ENCODE data around the gene EDEM3. TPM values are rescaled to one million over a fixed set of nuclear protein-coding genes. Genes with fewer than 3 reads are reported as not detected.
"Not testable (repeated sequence)": the region's sequence is repeated elsewhere in the genome, so short reads cannot be mapped to it uniquely, and the experiment has no call there.

EDEM3 gene
- total and polyA plus RNA-seq, 2 donors (not counting 1 experiment from before 2014, with no cell fraction given): 40.2 to 47.9 TPM

DNA sequence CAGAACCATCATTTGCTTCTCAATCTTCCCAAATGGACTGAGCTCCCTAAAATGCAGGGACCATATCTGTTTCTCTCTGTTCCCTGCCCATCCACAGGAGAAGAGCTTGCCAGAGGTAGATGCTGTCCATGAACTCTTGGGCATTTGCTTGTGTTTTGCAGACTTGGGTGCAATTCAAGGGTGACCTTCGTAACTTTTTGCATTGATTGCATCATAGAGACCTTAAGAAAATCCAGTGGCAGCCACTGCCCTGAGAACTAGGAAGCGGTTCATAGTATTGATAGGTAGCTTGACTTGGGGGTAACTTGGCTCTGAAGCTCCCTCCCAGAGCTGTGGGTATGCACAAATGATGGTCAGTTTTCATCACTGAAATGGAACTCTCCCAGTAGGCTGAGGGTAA is 34.3 kb upstream of the EDEM3 start:
- DNase-seq (ENCODE audit: low read depth in 2 of 2): no peak

DNA sequence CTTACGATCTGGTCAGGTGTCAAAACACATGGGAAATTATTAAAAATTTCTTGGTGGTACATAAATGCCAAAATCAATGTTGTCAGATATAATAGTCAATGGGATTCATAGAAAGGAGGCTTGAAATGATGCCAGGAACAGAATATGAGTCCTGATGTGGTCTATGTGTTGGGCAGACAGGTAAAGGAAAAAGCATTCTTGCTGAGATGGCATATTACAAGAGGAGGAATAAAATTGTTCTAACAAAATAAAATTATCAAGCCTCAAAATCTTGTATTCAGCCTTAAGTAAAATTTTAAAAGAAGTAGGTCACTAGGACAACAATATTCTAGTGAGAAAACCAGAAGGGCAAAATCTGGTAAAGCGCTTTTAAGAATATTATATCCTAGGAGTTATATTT is 30.9 kb upstream of the EDEM3 start:
- no peak for DNase-seq (ENCODE audit: low read depth in 2 of 2)
- Histone ChIP-seq H3K79me2 (ENCODE audit: control insufficient read depth, insufficient read depth, low read length) (no peaks in the 10 kb centered on the region), H4K20me1 (ENCODE audit: control insufficient read depth, extremely low read depth, insufficient read depth, low read length) (no peaks in the 10 kb centered on the region), H3K27ac (ENCODE audit: insufficient read depth, low read length) (no peak overlapping the region), H3K9ac (ENCODE audit: insufficient read depth, low read length) (no peak overlapping the region), H3K4me2 (ENCODE audit: extremely low read depth, insufficient read depth, low read length) (no peak overlapping the region), H3K4me1 (ENCODE audit: control insufficient read depth, extremely low read depth, insufficient read depth, low read length) (peaks cover 3% of the 10 kb centered on the region), H2AFZ (ENCODE audit: low read length) (no peak overlapping the region), H3K36me3 (ENCODE audit: control insufficient read depth, insufficient read depth, low read length) (no peaks in the 10 kb centered on the region), H3K27me3 (ENCODE audit: control insufficient read depth, insufficient read depth, low read length) (no peaks in the 10 kb centered on the region), H3K9me3 (ENCODE audit: control insufficient read depth, insufficient read depth, low read depth, low read length) (no peaks in the 10 kb centered on the region), H3K4me3 (replicated peaks in 1 of 4; ENCODE audit: control extremely low read depth in 1 of 4, insufficient read depth in 1 of 4, low read depth in 3 of 4, low read length in 4 of 4) (no peak overlapping the region)
- TF ChIP-seq, protein P1, sequence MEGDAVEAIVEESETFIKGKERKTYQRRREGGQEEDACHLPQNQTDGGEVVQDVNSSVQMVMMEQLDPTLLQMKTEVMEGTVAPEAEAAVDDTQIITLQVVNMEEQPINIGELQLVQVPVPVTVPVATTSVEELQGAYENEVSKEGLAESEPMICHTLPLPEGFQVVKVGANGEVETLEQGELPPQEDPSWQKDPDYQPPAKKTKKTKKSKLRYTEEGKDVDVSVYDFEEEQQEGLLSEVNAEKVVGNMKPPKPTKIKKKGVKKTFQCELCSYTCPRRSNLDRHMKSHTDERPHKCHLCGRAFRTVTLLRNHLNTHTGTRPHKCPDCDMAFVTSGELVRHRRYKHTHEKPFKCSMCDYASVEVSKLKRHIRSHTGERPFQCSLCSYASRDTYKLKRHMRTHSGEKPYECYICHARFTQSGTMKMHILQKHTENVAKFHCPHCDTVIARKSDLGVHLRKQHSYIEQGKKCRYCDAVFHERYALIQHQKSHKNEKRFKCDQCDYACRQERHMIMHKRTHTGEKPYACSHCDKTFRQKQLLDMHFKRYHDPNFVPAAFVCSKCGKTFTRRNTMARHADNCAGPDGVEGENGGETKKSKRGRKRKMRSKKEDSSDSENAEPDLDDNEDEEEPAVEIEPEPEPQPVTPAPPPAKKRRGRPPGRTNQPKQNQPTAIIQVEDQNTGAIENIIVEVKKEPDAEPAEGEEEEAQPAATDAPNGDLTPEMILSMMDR (conservative IDR thresholded peaks at IDR 0.05 in 1 of 2, IDR thresholded peaks at IDR 0.05 in 1 of 2; ENCODE audit: low read depth in 1 of 2, low read length in 2 of 2): no peak
- TF ChIP-seq EZH2 (IDR thresholded peaks at IDR 0.05; ENCODE audit: low read length, missing control alignments): no peak

More for the DNA sequence above, 34.3 kb upstream of the EDEM3 start:
- Histone ChIP-seq H3K79me2 (ENCODE audit: control insufficient read depth, insufficient read depth, low read length) (no peaks in the 10 kb centered on the region), H4K20me1 (ENCODE audit: control insufficient read depth, extremely low read depth, insufficient read depth, low read length) (no peaks in the 10 kb centered on the region), H3K4me1 (ENCODE audit: control insufficient read depth, extremely low read depth, insufficient read depth, low read length) (peaks cover 14% of the 10 kb centered on the region), H3K36me3 (ENCODE audit: control insufficient read depth, insufficient read depth, low read length) (no peaks in the 10 kb centered on the region), H3K9me3 (ENCODE audit: control insufficient read depth, insufficient read depth, low read depth, low read length) (no peaks in the 10 kb centered on the region), H3K27me3 (ENCODE audit: control insufficient read depth, insufficient read depth, low read length) (no peaks in the 10 kb centered on the region), H3K4me3 (replicated peaks in 1 of 4; ENCODE audit: control extremely low read depth in 1 of 4, insufficient read depth in 1 of 4, low read depth in 3 of 4, low read length in 4 of 4) (no peak overlapping the region), H2AFZ (ENCODE audit: low read length) (no peak overlapping the region), H3K27ac (ENCODE audit: insufficient read depth, low read length) (no peak overlapping the region), H3K9ac (ENCODE audit: insufficient read depth, low read length) (no peak overlapping the region), H3K4me2 (ENCODE audit: extremely low read depth, insufficient read depth, low read length) (no peak overlapping the region)
- TF ChIP-seq, protein P1 (conservative IDR thresholded peaks at IDR 0.05 in 1 of 2, IDR thresholded peaks at IDR 0.05 in 1 of 2; ENCODE audit: low read depth in 1 of 2, low read length in 2 of 2): no peak
- no peak for TF ChIP-seq EZH2 (IDR thresholded peaks at IDR 0.05; ENCODE audit: low read length, missing control alignments)

DNA sequence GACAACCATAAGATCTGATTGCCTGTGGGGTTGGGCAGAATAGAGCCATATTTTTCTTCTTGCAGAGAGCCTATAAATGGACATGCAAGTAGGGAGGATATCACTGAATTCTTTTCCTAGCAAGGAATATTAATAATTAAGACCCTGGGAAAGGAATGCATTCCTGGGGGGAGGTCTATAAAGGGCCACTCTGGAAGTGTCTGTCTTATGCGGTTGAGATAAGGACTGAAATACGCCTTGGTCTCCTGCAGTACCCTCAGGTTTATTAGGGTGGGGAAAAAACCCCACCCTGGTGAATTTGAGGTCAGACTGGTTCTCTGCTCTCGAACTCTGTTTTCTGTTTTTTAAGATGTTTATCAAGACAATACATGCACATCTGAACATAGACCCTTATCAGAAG is 29.1 kb upstream of the EDEM3 start:
- not testable (repeated sequence) for H3K4me1 ChIP-seq (ENCODE audit: control insufficient read depth, extremely low read depth, insufficient read depth, low read length); DNase-seq (ENCODE audit: low read depth in 2 of 2); H3K36me3 ChIP-seq (ENCODE audit: control insufficient read depth, insufficient read depth, low read length); H3K4me2 ChIP-seq (ENCODE audit: extremely low read depth, insufficient read depth, low read length); H2AFZ ChIP-seq (ENCODE audit: low read length); H3K79me2 ChIP-seq (ENCODE audit: control insufficient read depth, insufficient read depth, low read length); H3K27ac ChIP-seq (ENCODE audit: insufficient read depth, low read length); H3K9me3 ChIP-seq (ENCODE audit: control insufficient read depth, insufficient read depth, low read depth, low read length); H3K9ac ChIP-seq (ENCODE audit: insufficient read depth, low read length); H3K4me3 ChIP-seq (replicated peaks in 1 of 4; ENCODE audit: control extremely low read depth in 1 of 4, insufficient read depth in 1 of 4, low read depth in 3 of 4, low read length in 4 of 4); H4K20me1 ChIP-seq (ENCODE audit: control insufficient read depth, extremely low read depth, insufficient read depth, low read length); H3K27me3 ChIP-seq (ENCODE audit: control insufficient read depth, insufficient read depth, low read length)

All from fibroblast of lung (primary cell).